Renal pelvis (tissue), 4 donors: ENCODE data around the gene FAM53B. TPM values are rescaled to one million over a fixed set of nuclear protein-coding genes. Genes with fewer than 3 reads are reported as not detected.

Experiments used
- DNase-seq: peaks from one replicate; pipeline ENCODE4 v3.0.0-alpha.2; 2013
- polyA plus RNA-seq, 3 donors: library from polyadenylated mRNA; unstranded; fragments of 120-200 nt; gene quantifications; one replicate each; pipeline ENCODE4 v1.2.1, GENCODE V29; 2013; ENCODE audit not compliant: insufficient read length in 3 of 3

Gene FAM53B
- polyA plus RNA-seq, 3 donors: 24.9 to 30.9 (median 29.1) TPM

- no peak for DNase-seq
Measured at GRCh38 chr10:124666494-124666893, 77.7 kb downstream of the FAM53B start.

- no peak for DNase-seq
Measured at GRCh38 chr10:124665980-124666379, 78.2 kb downstream of the FAM53B start.

GRCh38 chr10:124665558-124665957 is 78.6 kb downstream of the FAM53B start:
- DNase-seq: no peak

GRCh38 chr10:124665091-124665490 is 79.1 kb downstream of the FAM53B start:
- no peak for DNase-seq

GRCh38 chr10:124663766-124664360 is 80.3 kb downstream of the FAM53B start:
- DNase-seq: no peak

GRCh38 chr10:124663228-124663627 is 81.0 kb downstream of the FAM53B start:
- no peak for DNase-seq

GRCh38 chr10:124661660-124662180 is 82.5 kb downstream of the FAM53B start:
- no peak for DNase-seq

GRCh38 chr10:124660404-124661125 is 83.6 kb downstream of the FAM53B start:
- DNase-seq: no peak

GRCh38 chr10:124659380-124659779 is 84.8 kb downstream of the FAM53B start:
- no peak for DNase-seq

- no peak for DNase-seq
Measured at GRCh38 chr10:124658591-124659242, 85.5 kb downstream of the FAM53B start.

- no peak for DNase-seq
Measured at GRCh38 chr10:124657806-124658205, 86.4 kb downstream of the FAM53B start.

- DNase-seq: no peak
Measured at GRCh38 chr10:124656541-124656940, 87.6 kb downstream of the FAM53B start.

GRCh38 chr10:124656113-124656490 is 88.1 kb downstream of the FAM53B start:
- no peak for DNase-seq

GRCh38 chr10:124655191-124656112 is 88.7 kb downstream of the FAM53B start:
- DNase-seq: no peak

- no peak for DNase-seq
Measured at GRCh38 chr10:124654686-124655085, 89.5 kb downstream of the FAM53B start.

- no peak for DNase-seq
Measured at GRCh38 chr10:124653811-124654651, 90.1 kb downstream of the FAM53B start.

GRCh38 chr10:124653311-124653710 is 90.9 kb downstream of the FAM53B start:
- no peak for DNase-seq

GRCh38 chr10:124652701-124653100 is 91.5 kb downstream of the FAM53B start:
- no peak for DNase-seq

GRCh38 chr10:124652200-124652599 is 92.0 kb downstream of the FAM53B start:
- DNase-seq: no peak

GRCh38 chr10:124651402-124651891 is 92.7 kb downstream of the FAM53B start:
- no peak for DNase-seq
